Type B pancreatic cell (in vitro differentiated cells): ENCODE data around the gene RASGRF2. TPM values are rescaled to one million over a fixed set of nuclear protein-coding genes. Genes with fewer than 3 reads are reported as not detected.

Experiments
- DNase-seq: peaks from one replicate; pipeline ENCODE4 v3.0.0; 2021; ENCODE audit warnings: mixed read lengths; ENCODE audit not compliant: unreplicated experiment; ENCODE audit errors: extremely low spot score
- H3K27ac Mint-ChIP-seq: 2 replicates; pipeline ENCODE4 v1.8.0; 2021; ENCODE audit warnings: mild to moderate bottlenecking, mixed read lengths
- H3K27me3 Mint-ChIP-seq: 2 replicates; pipeline ENCODE4 v1.8.0; 2021; ENCODE audit warnings: mixed read lengths
- H3K36me3 Mint-ChIP-seq: 2 replicates; pipeline ENCODE4 v1.8.0; 2021; ENCODE audit warnings: mixed read lengths
- H3K4me1 Mint-ChIP-seq: one replicate; pipeline ENCODE4 v1.8.0; 2021; ENCODE audit warnings: mixed read lengths; ENCODE audit not compliant: unreplicated experiment
- H3K4me3 Mint-ChIP-seq: 2 replicates; pipeline ENCODE4 v1.8.0; 2021; ENCODE audit warnings: mild to moderate bottlenecking, mixed read lengths
- H3K9me3 Mint-ChIP-seq: 2 replicates; pipeline ENCODE4 v1.8.0; 2021; ENCODE audit warnings: mixed read lengths
- CTCF ChIP-seq: fragments of 200-600 bp; sonication (generic); conservative IDR thresholded peaks from 2 replicates; pipeline ENCODE4 v1.5.0; 2021; ENCODE audit warnings: antibody characterized with exemption, mild to moderate bottlenecking
- total RNA-seq: library from RNA; stranded (reverse); gene quantifications from 2 replicates; pipeline ENCODE4 v1.2.1, GENCODE V29; 2021; ENCODE audit warnings: low replicate concordance

RASGRF2 gene
- total RNA-seq, 1 donor from 2014 or later = 2.1 TPM

GRCh38 chr5:80958616-80959015, 1.5 kb upstream of the RASGRF2 start:
- H3K4me3 Mint-ChIP-seq = no peak overlapping the region
- peaks cover 28% of the 10 kb centered on the region for H3K27me3 Mint-ChIP-seq
- H3K27ac Mint-ChIP-seq = no peak overlapping the region
- no peak for DNase-seq
- H3K4me1 Mint-ChIP-seq = peaks cover 4% of the 10 kb centered on the region
- no peaks in the 10 kb centered on the region for H3K9me3 Mint-ChIP-seq
- no peak for TF ChIP-seq CTCF
- H3K36me3 Mint-ChIP-seq = peaks cover 5% of the 10 kb centered on the region

GRCh38 chr5:80959138-80959537, 1.0 kb upstream of the RASGRF2 start:
- Mint-ChIP-seq H3K4me1 (peaks cover 4% of the 10 kb centered on the region), H3K27me3 (peaks cover 32% of the 10 kb centered on the region), H3K27ac (no peak overlapping the region), H3K36me3 (peaks cover 5% of the 10 kb centered on the region), H3K9me3 (no peaks in the 10 kb centered on the region), H3K4me3 (peak overlapping the region; percentile 81)
- no peak for TF ChIP-seq CTCF
- no peak for DNase-seq

GRCh38 chr5:80960531-80961375, 590 bp downstream of the RASGRF2 start:
- Mint-ChIP-seq H3K36me3 (peaks cover 5% of the 10 kb centered on the region), H3K4me3 (peak overlapping the region; percentile 85), H3K27ac (peak overlapping the region; percentile 15), H3K4me1 (peaks cover 4% of the 10 kb centered on the region), H3K27me3 (peaks cover 48% of the 10 kb centered on the region), H3K9me3 (no peaks in the 10 kb centered on the region)
- TF ChIP-seq CTCF = no peak
- no peak for DNase-seq

GRCh38 chr5:80961376-80962281, 1.5 kb downstream of the RASGRF2 start:
- Mint-ChIP-seq H3K4me3 (peak overlapping the region; percentile 85), H3K27me3 (peaks cover 52% of the 10 kb centered on the region), H3K9me3 (no peaks in the 10 kb centered on the region), H3K36me3 (peaks cover 5% of the 10 kb centered on the region), H3K4me1 (peaks cover 4% of the 10 kb centered on the region), H3K27ac (peak overlapping the region; percentile 15)
- no peak for DNase-seq
- no peak for TF ChIP-seq CTCF

- no peak for DNase-seq
- Mint-ChIP-seq H3K9me3 (no peaks in the 10 kb centered on the region), H3K27ac (no peak overlapping the region), H3K27me3 (peaks cover 58% of the 10 kb centered on the region), H3K4me3 (no peak overlapping the region), H3K4me1 (peaks cover 4% of the 10 kb centered on the region), H3K36me3 (peaks cover 5% of the 10 kb centered on the region)
- TF ChIP-seq CTCF = no peak
Observed at GRCh38 chr5:80962630-80963520, 2.7 kb downstream of the RASGRF2 start.
